ENCODE data around the gene SCMH1.
A peak's percentile ranks its signal among the peaks of the same experiment; 100 is the strongest.
"Not testable (repeated sequence)": the region's sequence is repeated elsewhere in the genome, so short reads cannot be mapped to it uniquely, and the experiment has no call there.

The SCMH1 gene

DNA sequence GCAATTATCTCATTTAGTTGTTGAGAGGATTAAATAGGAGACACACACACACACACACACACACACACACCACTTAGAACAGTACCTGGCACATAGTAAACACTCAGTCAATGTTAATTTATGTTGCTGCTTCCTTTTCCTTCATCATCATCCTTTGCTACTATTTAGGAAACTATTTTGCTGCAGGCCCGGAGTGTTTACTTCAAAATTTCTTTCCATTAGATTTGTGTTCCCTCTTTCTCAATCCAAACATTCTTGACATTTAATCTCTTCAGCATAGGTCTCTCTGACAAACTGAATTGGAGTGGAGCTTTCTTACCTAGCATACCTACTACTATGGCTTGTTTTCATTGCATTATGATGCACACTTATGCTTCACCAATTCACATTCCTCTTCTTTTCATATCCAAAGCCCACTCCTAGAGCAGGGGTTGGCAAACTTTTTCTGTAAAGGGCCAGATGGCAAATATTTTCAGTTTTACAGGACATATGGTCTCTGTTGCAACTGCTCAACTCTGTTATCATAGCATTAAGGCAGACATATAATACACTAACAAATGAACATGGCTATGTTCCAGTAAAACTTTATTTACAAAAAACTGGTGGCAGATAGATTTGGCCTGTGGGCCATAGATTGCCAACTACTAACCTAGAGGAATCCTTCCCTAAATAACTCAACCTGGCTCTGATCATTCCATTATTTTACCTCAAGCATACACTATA lies 49.5 kb downstream of the SCMH1 start:
- no peak for DNase-seq (ENCODE audit: insufficient read length, low spot score)
- FAIRE-seq: no peak
- TF ChIP-seq POU2F2 (IDR thresholded peaks at IDR 0.05; ENCODE audit: low read depth, low read length) (no peak), PAX5 (IDR thresholded peaks at IDR 0.05; ENCODE audit: insufficient read depth, low read length, severe bottlenecking) (no peak), POLR2AphosphoS5 (IDR thresholded peaks at IDR 0.05; ENCODE audit: low read depth, low read length) (no peak), TAF1 (IDR thresholded peaks at IDR 0.05; ENCODE audit: low read depth, low read length) (no peak), POLR2A (IDR thresholded peaks at IDR 0.05; ENCODE audit: low read depth, low read length) (no peak), SPI1 (IDR thresholded peaks at IDR 0.05; ENCODE audit: low read depth, low read length) (no peak)

DNA sequence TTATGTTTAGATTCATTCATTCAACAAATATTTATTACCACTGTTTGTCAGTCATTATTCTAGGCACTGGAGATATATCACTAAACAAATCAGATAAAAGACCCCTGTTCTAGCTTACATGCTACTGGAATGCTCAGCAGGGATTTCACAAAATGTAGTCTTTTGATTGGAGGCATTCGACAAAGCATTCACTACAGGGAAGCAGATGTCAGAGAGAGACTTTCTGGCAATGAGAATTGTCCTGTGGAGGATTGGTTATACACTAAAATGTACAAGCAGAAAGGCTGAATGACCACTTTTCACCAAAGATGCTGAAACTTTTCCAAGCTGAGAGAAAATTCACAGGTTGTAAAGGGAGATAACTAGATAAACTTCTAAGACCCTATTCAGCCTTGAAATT lies 57.7 kb downstream of the SCMH1 start:
- FAIRE-seq: no peak
- no peak for TF ChIP-seq POLR2A (IDR thresholded peaks at IDR 0.05; ENCODE audit: low read depth, low read length)
- TF ChIP-seq POU2F2 (IDR thresholded peaks at IDR 0.05; ENCODE audit: low read depth, low read length): no peak
- DNase-seq (ENCODE audit: insufficient read length, low spot score): no peak

DNA sequence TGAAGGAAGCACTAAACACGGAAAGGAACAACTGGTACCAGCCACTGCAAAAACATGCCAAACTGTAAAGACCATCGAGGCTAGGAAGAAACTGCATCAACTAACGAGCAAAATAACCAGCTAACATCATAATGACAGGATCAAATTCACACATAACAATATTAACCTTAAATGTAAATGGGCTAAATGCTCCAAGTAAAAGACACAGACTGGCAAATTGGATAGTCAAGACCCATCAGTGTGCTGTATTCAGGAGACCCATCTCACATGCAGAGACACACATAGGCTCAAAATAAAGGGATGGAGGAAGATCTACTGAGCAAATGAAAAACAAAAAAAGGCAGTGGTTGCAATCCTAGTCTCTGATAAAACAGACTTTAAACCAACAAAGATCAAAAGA lies 63.9 kb downstream of the SCMH1 start:
- not testable (repeated sequence) for FAIRE-seq

DNA sequence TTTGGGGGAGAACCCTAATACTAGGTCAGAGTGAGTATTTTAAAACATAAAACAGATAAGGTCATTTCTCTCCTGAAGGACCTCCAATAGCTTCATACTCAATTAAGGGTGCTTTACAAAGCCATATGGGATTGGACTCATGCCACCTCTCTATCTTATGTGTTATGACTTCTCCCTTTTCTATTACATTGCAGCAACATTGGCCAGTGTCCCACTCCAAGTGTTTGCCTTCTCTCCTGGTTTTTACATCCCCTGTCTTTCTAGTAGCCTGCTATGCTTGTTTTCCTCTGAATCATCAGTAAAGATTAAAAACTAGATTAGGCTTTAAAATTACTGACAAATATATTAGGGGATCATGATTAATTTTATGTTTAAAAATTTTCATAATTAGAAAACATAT lies 66.6 kb downstream of the SCMH1 start:
- DNase-seq (ENCODE audit: insufficient read length, low spot score): no peak
- no peak for TF ChIP-seq POU2F2 (IDR thresholded peaks at IDR 0.05; ENCODE audit: low read depth, low read length)
- TF ChIP-seq SPI1 (IDR thresholded peaks at IDR 0.05; ENCODE audit: low read depth, low read length): no peak
- TF ChIP-seq PAX5 (IDR thresholded peaks at IDR 0.05; ENCODE audit: insufficient read depth, low read length, severe bottlenecking): no peak
- TF ChIP-seq POLR2AphosphoS5 (IDR thresholded peaks at IDR 0.05; ENCODE audit: low read depth, low read length): no peak
- TF ChIP-seq POLR2A (IDR thresholded peaks at IDR 0.05; ENCODE audit: low read depth, low read length): no peak
- no peak for TF ChIP-seq TAF1 (IDR thresholded peaks at IDR 0.05; ENCODE audit: low read depth, low read length)
- FAIRE-seq: no peak

More for the DNA sequence above, 63.9 kb downstream of the SCMH1 start:
- not testable (repeated sequence) for DNase-seq (ENCODE audit: insufficient read length, low spot score)

- no peak for TF ChIP-seq TAF1 (IDR thresholded peaks at IDR 0.05; ENCODE audit: low read depth, low read length)
- no peak for TF ChIP-seq POLR2AphosphoS5 (IDR thresholded peaks at IDR 0.05; ENCODE audit: low read depth, low read length)
- no peak for TF ChIP-seq POLR2A (IDR thresholded peaks at IDR 0.05; ENCODE audit: low read depth, low read length)
- TF ChIP-seq SPI1 (IDR thresholded peaks at IDR 0.05; ENCODE audit: low read depth, low read length): no peak
- no peak for TF ChIP-seq PAX5 (IDR thresholded peaks at IDR 0.05; ENCODE audit: insufficient read depth, low read length, severe bottlenecking)
- TF ChIP-seq POU2F2 (IDR thresholded peaks at IDR 0.05; ENCODE audit: low read depth, low read length): no peak
- FAIRE-seq (no peak), DNase-seq (ENCODE audit: insufficient read length, low spot score) (no peak)
Measured at GRCh38 chr1:41174170-41174569, 67.9 kb downstream of the SCMH1 start.

DNA sequence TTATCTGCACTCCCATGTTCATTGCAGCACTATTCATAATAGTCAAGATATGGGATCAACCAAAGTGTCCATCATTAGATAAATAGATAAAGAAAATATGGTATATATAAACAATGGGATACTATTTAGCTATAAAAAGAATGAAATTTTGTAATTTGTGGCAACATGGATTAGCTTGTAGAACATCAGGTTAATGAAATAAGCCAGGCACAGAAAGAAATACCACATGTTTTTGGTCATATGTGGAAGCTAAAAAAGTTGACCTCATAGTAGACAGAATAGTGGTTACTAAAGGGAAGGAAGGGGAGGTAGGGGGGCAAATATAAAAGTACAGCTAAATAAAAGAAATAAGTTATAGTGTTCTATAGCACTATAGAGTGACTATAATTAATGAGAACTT lies 68.5 kb downstream of the SCMH1 start:
- FAIRE-seq (no peak), DNase-seq (ENCODE audit: insufficient read length, low spot score) (no peak)
- TF ChIP-seq PAX5 (IDR thresholded peaks at IDR 0.05; ENCODE audit: insufficient read depth, low read length, severe bottlenecking): no peak
- TF ChIP-seq TAF1 (IDR thresholded peaks at IDR 0.05; ENCODE audit: low read depth, low read length): no peak

GRCh38 chr1:41171266-41171874 lies 70.7 kb downstream of the SCMH1 start:
- FAIRE-seq (no peak), DNase-seq (ENCODE audit: insufficient read length, low spot score) (no peak)
- TF ChIP-seq SPI1 (IDR thresholded peaks at IDR 0.05; ENCODE audit: low read depth, low read length): peak; percentile 32; the same call in 1 of the 2 replicates
- TF ChIP-seq PAX5 (IDR thresholded peaks at IDR 0.05; ENCODE audit: insufficient read depth, low read length, severe bottlenecking): no peak

- no peak for FAIRE-seq
- TF ChIP-seq POLR2A (IDR thresholded peaks at IDR 0.05; ENCODE audit: low read depth, low read length) (no peak), SPI1 (IDR thresholded peaks at IDR 0.05; ENCODE audit: low read depth, low read length) (no peak), POLR2AphosphoS5 (IDR thresholded peaks at IDR 0.05; ENCODE audit: low read depth, low read length) (no peak), POU2F2 (IDR thresholded peaks at IDR 0.05; ENCODE audit: low read depth, low read length) (no peak), TAF1 (IDR thresholded peaks at IDR 0.05; ENCODE audit: low read depth, low read length) (no peak), PAX5 (IDR thresholded peaks at IDR 0.05; ENCODE audit: insufficient read depth, low read length, severe bottlenecking) (no peak)
Measured at GRCh38 chr1:41169799-41170180, 72.3 kb downstream of the SCMH1 start.

GRCh38 chr1:41169066-41169798 lies 72.9 kb downstream of the SCMH1 start:
- no peak for FAIRE-seq
- TF ChIP-seq TAF1 (IDR thresholded peaks at IDR 0.05; ENCODE audit: low read depth, low read length) (no peak), POLR2AphosphoS5 (IDR thresholded peaks at IDR 0.05; ENCODE audit: low read depth, low read length) (no peak), POU2F2 (IDR thresholded peaks at IDR 0.05; ENCODE audit: low read depth, low read length) (no peak), SPI1 (IDR thresholded peaks at IDR 0.05; ENCODE audit: low read depth, low read length) (no peak), PAX5 (IDR thresholded peaks at IDR 0.05; ENCODE audit: insufficient read depth, low read length, severe bottlenecking) (no peak), POLR2A (IDR thresholded peaks at IDR 0.05; ENCODE audit: low read depth, low read length) (no peak)

More at GRCh38 chr1:41169799-41170180, 72.3 kb downstream of the SCMH1 start:
- DNase-seq (ENCODE audit: insufficient read length, low spot score): no peak

DNA sequence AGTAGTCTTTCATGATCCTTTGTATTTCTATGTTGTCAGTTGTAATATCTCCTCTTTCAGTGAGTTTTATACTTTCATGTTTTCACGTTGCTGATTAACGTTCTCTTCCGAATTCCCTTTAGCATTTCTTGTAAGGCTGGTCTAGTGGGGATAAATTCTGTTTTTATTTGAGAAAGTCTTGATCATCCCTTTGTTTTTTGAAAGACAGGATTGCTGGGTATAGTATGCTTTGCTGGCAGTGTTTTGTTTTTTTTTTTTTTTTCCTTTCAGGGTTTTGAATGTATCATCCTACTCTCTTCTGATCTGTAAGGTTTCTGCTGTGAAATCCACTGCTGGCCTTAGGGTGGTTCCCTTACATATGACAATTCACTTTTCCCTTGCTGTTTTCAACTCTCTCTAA lies 74.4 kb downstream of the SCMH1 start:
- FAIRE-seq (no peak), DNase-seq (ENCODE audit: insufficient read length, low spot score) (no peak)
- no peak for TF ChIP-seq POLR2A (IDR thresholded peaks at IDR 0.05; ENCODE audit: low read depth, low read length)
- no peak for TF ChIP-seq POLR2AphosphoS5 (IDR thresholded peaks at IDR 0.05; ENCODE audit: low read depth, low read length)
- no peak for TF ChIP-seq TAF1 (IDR thresholded peaks at IDR 0.05; ENCODE audit: low read depth, low read length)
- TF ChIP-seq PAX5 (IDR thresholded peaks at IDR 0.05; ENCODE audit: insufficient read depth, low read length, severe bottlenecking): no peak
- no peak for TF ChIP-seq POU2F2 (IDR thresholded peaks at IDR 0.05; ENCODE audit: low read depth, low read length)
- no peak for TF ChIP-seq SPI1 (IDR thresholded peaks at IDR 0.05; ENCODE audit: low read depth, low read length)

More at GRCh38 chr1:41169066-41169798, 72.9 kb downstream of the SCMH1 start:
- no peak for DNase-seq (ENCODE audit: insufficient read length, low spot score)
